K562 (cell line): ENCODE results near the gene PDZD2. TPM values are rescaled to one million over a fixed set of nuclear protein-coding genes. Genes with fewer than 3 reads are reported as not detected.

ENCODE experiments used
- KLF16 ChIP-seq: IDR thresholded peaks from 2 replicates; pipeline ENCODE4 v1.6.1; 2016; ENCODE audit warnings: antibody characterized with exemption
- RB1 ChIP-seq: fragments of 450-650 bp; IDR thresholded peaks from 2 replicates; pipeline ENCODE4 v1.6.1; 2017; ENCODE audit warnings: low read depth, mild to moderate bottlenecking
- SMC3 ChIP-seq: conservative IDR thresholded peaks from 2 replicates; pipeline ENCODE4 v1.6.1; 2011; ENCODE audit warnings: low read depth, low read length, improper control_type of control experiment; ENCODE audit not compliant: insufficient read depth
- ZNF282 ChIP-seq: sonication (generic); formaldehyde crosslinking; IDR thresholded peaks from 2 replicates; pipeline ENCODE4 v1.8.1; 2023; ENCODE audit warnings: missing genetic modification reagents
- polyA plus RNA-seq, 8 experiments: library from polyadenylated mRNA; depleted of rRNA in 4 of 8; stranded (reverse) in 5 of 8; unstranded in 3 of 8; fragments of >200 nt; fragmentation: Nextera tagmentation in 2 of 8; fragmentation: Illumina TruSeq in 1 of 8; extraction: Ambion mirVana in 2 of 8; extraction: Trizol in 1 of 8; gene quantifications; 2 replicates each; pipeline versions ENCODE4 v1.2.1 to v1.2.3, GENCODE V29; 2011 to 2014; ENCODE audit warnings: inconsistent platforms in 1 of 8, missing spikeins in 1 of 8
- total RNA-seq, 7 experiments: library from RNA; depleted of rRNA in 6 of 7; stranded (reverse); fragments of >200 nt in 6 of 7; fragmentation: Illumina TruSeq in 2 of 7; extraction: Trizol in 2 of 7; gene quantifications; 2 replicates each; pipeline versions ENCODE4 v1.2.1 to v1.2.3, GENCODE V29; 2011 to 2021; ENCODE audit warnings: low replicate concordance in 1 of 7
- TF ChIP-seq, protein P1 (sequence below): fragments of 450-650 bp; formaldehyde crosslinking; IDR thresholded peaks from 2 replicates; pipeline ENCODE4 v1.4.0; 2020; ENCODE audit warnings: mild to moderate bottlenecking, moderate library complexity
- TF ChIP-seq, protein P2 (sequence below), 3 experiments: IDR thresholded peaks in 2 of 3; conservative IDR thresholded peaks in 1 of 3; 2 replicates each; pipeline ENCODE4 v1.5.1; 2011 to 2012; ENCODE audit warnings: low read length in 3 of 3, mild to moderate bottlenecking in 3 of 3, control low read depth in 2 of 3, improper control_type of control experiment in 1 of 3, inconsistent platforms in 1 of 3, low read depth in 1 of 3, mixed read lengths in 1 of 3, moderate library complexity in 1 of 3; ENCODE audit not compliant: insufficient read depth in 2 of 3
- TF ChIP-seq, protein P3 (sequence below), 2 experiments: fragments of 450-650 bp; formaldehyde crosslinking in 1 of 2; IDR thresholded peaks; 2 replicates each; pipeline versions ENCODE4 v1.4.0 to v1.6.1; 2014 to 2020; ENCODE audit warnings: mild to moderate bottlenecking in 2 of 2, borderline replicate concordance in 1 of 2, low read depth in 1 of 2

Gene PDZD2
- total and polyA plus RNA-seq, 9 of the 15 experiments (the other 6 are each of a cell fraction or from before 2014, with no cell fraction given): 0.02 to 0.08 (median 0.04) TPM; not detected in 6

DNA sequence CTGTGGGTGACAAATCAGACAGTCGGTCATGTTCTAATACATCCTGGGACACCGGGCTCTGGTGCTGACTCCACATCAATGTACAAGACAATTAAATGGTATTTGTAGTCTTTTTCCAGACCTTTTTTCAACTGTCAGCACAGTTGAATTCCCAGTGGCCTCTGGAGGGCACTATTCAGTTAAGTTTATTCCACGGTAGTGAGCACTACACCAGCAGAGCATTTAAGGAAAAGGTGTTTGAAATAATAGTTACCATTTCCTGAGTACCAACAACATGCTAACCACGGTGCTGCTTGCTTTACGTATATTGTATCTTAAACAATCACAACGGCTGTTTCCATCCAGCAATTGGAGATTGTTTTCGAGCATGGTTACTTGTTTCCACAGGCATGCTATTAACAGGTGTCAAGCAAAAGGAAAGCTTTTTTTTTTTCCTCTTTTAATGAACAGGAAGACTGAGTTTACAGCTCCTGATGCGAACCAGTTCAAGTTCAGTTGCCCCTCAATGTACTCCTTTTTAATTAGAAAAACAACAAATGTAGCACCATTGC, 186.7 kb downstream of the PDZD2 start (continued):
- TF ChIP-seq, protein P1, sequence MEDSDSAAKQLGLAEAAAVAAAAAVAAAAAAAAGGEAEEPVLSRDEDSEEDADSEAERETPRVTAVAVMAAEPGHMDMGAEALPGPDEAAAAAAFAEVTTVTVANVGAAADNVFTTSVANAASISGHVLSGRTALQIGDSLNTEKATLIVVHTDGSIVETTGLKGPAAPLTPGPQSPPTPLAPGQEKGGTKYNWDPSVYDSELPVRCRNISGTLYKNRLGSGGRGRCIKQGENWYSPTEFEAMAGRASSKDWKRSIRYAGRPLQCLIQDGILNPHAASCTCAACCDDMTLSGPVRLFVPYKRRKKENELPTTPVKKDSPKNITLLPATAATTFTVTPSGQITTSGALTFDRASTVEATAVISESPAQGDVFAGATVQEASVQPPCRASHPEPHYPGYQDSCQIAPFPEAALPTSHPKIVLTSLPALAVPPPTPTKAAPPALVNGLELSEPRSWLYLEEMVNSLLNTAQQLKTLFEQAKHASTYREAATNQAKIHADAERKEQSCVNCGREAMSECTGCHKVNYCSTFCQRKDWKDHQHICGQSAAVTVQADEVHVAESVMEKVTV (CRISPR knock-in tag): peak; percentile 43; the same call in 1 of the 2 replicates
- TF ChIP-seq ZNF282 (CRISPR knock-in tag): no peak
- 0 out of 2 replicates have a peak, but pooled peaks have one; percentile 19 for TF ChIP-seq RB1
- TF ChIP-seq SMC3: peak; percentile 45; the same call in 1 of the 2 replicates
- TF ChIP-seq, protein P2, sequence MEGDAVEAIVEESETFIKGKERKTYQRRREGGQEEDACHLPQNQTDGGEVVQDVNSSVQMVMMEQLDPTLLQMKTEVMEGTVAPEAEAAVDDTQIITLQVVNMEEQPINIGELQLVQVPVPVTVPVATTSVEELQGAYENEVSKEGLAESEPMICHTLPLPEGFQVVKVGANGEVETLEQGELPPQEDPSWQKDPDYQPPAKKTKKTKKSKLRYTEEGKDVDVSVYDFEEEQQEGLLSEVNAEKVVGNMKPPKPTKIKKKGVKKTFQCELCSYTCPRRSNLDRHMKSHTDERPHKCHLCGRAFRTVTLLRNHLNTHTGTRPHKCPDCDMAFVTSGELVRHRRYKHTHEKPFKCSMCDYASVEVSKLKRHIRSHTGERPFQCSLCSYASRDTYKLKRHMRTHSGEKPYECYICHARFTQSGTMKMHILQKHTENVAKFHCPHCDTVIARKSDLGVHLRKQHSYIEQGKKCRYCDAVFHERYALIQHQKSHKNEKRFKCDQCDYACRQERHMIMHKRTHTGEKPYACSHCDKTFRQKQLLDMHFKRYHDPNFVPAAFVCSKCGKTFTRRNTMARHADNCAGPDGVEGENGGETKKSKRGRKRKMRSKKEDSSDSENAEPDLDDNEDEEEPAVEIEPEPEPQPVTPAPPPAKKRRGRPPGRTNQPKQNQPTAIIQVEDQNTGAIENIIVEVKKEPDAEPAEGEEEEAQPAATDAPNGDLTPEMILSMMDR (IDR thresholded peaks at IDR 0.05 in 2 of 3, conservative IDR thresholded peaks at IDR 0.05 in 1 of 3; ENCODE audit: insufficient read depth in 2 of 3, low read depth in 1 of 3, low read length in 3 of 3): peak; percentile 51 to 81 (median 68); a peak in 5 of 6 replicates
- TF ChIP-seq KLF16: peak; percentile 23; the same call in 1 of the 2 replicates
- TF ChIP-seq, protein P3, sequence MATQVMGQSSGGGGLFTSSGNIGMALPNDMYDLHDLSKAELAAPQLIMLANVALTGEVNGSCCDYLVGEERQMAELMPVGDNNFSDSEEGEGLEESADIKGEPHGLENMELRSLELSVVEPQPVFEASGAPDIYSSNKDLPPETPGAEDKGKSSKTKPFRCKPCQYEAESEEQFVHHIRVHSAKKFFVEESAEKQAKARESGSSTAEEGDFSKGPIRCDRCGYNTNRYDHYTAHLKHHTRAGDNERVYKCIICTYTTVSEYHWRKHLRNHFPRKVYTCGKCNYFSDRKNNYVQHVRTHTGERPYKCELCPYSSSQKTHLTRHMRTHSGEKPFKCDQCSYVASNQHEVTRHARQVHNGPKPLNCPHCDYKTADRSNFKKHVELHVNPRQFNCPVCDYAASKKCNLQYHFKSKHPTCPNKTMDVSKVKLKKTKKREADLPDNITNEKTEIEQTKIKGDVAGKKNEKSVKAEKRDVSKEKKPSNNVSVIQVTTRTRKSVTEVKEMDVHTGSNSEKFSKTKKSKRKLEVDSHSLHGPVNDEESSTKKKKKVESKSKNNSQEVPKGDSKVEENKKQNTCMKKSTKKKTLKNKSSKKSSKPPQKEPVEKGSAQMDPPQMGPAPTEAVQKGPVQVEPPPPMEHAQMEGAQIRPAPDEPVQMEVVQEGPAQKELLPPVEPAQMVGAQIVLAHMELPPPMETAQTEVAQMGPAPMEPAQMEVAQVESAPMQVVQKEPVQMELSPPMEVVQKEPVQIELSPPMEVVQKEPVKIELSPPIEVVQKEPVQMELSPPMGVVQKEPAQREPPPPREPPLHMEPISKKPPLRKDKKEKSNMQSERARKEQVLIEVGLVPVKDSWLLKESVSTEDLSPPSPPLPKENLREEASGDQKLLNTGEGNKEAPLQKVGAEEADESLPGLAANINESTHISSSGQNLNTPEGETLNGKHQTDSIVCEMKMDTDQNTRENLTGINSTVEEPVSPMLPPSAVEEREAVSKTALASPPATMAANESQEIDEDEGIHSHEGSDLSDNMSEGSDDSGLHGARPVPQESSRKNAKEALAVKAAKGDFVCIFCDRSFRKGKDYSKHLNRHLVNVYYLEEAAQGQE (IDR thresholded peaks at IDR 0.05; ENCODE audit: borderline replicate concordance): peak; percentile 50; the same call in 1 of the 2 replicates
- TF ChIP-seq, protein P3 (CRISPR knock-in tag; IDR thresholded peaks at IDR 0.05; ENCODE audit: low read depth): no peak
